A673 (cell line): ENCODE measurements around the gene ATP2B2. TPM values are rescaled to one million over a fixed set of nuclear protein-coding genes. Genes with fewer than 3 reads are reported as not detected.

ENCODE experiments used
- BruUV-seq: library from RNA; stranded (reverse); fragments of 400-500 nt; replicated peaks from 2 replicates; lab custom pipeline; 2021; lab: Mats Ljungman, UMichigan
- CTCF ChIA-PET: fragments of 300-600 bp; sonication (Branson Sonifier 250); formaldehyde crosslinking; loops from one replicate; lab custom pipeline; 2022; ENCODE audit warnings: antibody characterized with exemption; lab: Charles Lee
- POLR2A ChIA-PET: fragments of 300-600 bp; sonication (Branson Sonifier 250); formaldehyde crosslinking; loops from one replicate; lab custom pipeline; 2022; ENCODE audit warnings: antibody characterized with exemption; ENCODE audit not compliant: low non-redundant PET; lab: Charles Lee
- DNase-seq: peaks from one replicate; pipeline ENCODE4 v3.0.0-alpha.2; 2015; ENCODE audit warnings: low spot score
- H3K27ac ChIP-seq: fragments of 200-600 bp; sonication (generic); 2 replicates; pipeline ENCODE4 v1.5.1; 2016; ENCODE audit warnings: mixed run types, low read depth, mild to moderate bottlenecking, mixed read lengths, antibody characterized with exemption, low read length; ENCODE audit not compliant: poor library complexity, severe bottlenecking
- H3K27me3 ChIP-seq: fragments of 200-600 bp; sonication (generic); replicated peaks from 2 replicates; pipeline ENCODE4 v1.6.1; 2017; ENCODE audit warnings: mixed run types, low read depth, mild to moderate bottlenecking, mixed read lengths, antibody characterized with exemption, low read length; ENCODE audit not compliant: insufficient read depth, poor library complexity
- H3K36me3 ChIP-seq: fragments of 200-600 bp; sonication (generic); 2 replicates; pipeline ENCODE4 v1.6.1; 2016; ENCODE audit warnings: mixed run types, mild to moderate bottlenecking, mixed read lengths, antibody characterized with exemption, low read length; ENCODE audit not compliant: insufficient read depth, poor library complexity, severe bottlenecking
- H3K4me1 ChIP-seq: fragments of 200-600 bp; sonication (generic); 2 replicates; pipeline ENCODE4 v1.6.1; 2017; ENCODE audit warnings: mixed run types, mild to moderate bottlenecking, mixed read lengths, antibody characterized with exemption, low read length; ENCODE audit not compliant: insufficient read depth, poor library complexity, severe bottlenecking
- H3K4me3 ChIP-seq: fragments of 200-600 bp; sonication (generic); 2 replicates; pipeline ENCODE4 v1.5.1; 2016; ENCODE audit warnings: low read depth, mixed run types, mild to moderate bottlenecking, mixed read lengths, low read length; ENCODE audit not compliant: poor library complexity, severe bottlenecking
- H3K9me3 ChIP-seq: fragments of 200-600 bp; sonication (generic); 2 replicates; pipeline ENCODE4 v1.6.1; 2016; ENCODE audit warnings: mixed run types, low read depth, mild to moderate bottlenecking, mixed read lengths, antibody characterized with exemption, low read length; ENCODE audit not compliant: poor library complexity, severe bottlenecking
- EZH2 ChIP-seq: fragments of 200-600 bp; sonication (generic); IDR thresholded peaks from 2 replicates; pipeline ENCODE4 v1.6.1; 2017; ENCODE audit warnings: borderline replicate concordance, low read depth, mild to moderate bottlenecking, mixed read lengths, antibody characterized with exemption, low read length; ENCODE audit not compliant: poor library complexity, severe bottlenecking
- intact Hi-C: fragments of 100-400 bp; cut with micrococcal nuclease; formaldehyde crosslinking; loops from one replicate; pipeline ENCODE4 v1.10.0; 2022; ENCODE audit not compliant: unreplicated experiment
- total RNA-seq: library from RNA; stranded (reverse); gene quantifications from 2 replicates; pipeline ENCODE4 v1.2.3, GENCODE V29; 2021
- TF ChIP-seq, protein P1 (sequence below): fragments of 300-800, 200-600 bp; sonication (generic); conservative IDR thresholded peaks from 2 replicates; pipeline ENCODE4 v1.5.1; 2017; ENCODE audit warnings: low read depth, mild to moderate bottlenecking, antibody characterized with exemption, low read length, moderate library complexity, mixed read lengths

ATP2B2 gene
- total RNA-seq, 1 experiment from 2014 or later = 0.17 TPM

GRCh38 chr3:10333349-10333650, 172.1 kb downstream of the ATP2B2 start:
- DNase-seq = no peak
- no TSS peak for BruUV-seq
- no peak for TF ChIP-seq EZH2
- TF ChIP-seq, protein P1, sequence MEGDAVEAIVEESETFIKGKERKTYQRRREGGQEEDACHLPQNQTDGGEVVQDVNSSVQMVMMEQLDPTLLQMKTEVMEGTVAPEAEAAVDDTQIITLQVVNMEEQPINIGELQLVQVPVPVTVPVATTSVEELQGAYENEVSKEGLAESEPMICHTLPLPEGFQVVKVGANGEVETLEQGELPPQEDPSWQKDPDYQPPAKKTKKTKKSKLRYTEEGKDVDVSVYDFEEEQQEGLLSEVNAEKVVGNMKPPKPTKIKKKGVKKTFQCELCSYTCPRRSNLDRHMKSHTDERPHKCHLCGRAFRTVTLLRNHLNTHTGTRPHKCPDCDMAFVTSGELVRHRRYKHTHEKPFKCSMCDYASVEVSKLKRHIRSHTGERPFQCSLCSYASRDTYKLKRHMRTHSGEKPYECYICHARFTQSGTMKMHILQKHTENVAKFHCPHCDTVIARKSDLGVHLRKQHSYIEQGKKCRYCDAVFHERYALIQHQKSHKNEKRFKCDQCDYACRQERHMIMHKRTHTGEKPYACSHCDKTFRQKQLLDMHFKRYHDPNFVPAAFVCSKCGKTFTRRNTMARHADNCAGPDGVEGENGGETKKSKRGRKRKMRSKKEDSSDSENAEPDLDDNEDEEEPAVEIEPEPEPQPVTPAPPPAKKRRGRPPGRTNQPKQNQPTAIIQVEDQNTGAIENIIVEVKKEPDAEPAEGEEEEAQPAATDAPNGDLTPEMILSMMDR = no peak
- intact Hi-C loops = no loop called here
- CTCF ChIA-PET = no interaction called here
- H3K9me3 ChIP-seq = no peaks in the 10 kb centered on the region
- H3K27ac ChIP-seq = no peak overlapping the region
- no peaks in the 10 kb centered on the region for H3K4me1 ChIP-seq
- no peak overlapping the region for H3K4me3 ChIP-seq
- POLR2A ChIA-PET = no interaction called here
- no peaks in the 10 kb centered on the region for H3K36me3 ChIP-seq
- peaks cover 40% of the 10 kb centered on the region for H3K27me3 ChIP-seq

DNA sequence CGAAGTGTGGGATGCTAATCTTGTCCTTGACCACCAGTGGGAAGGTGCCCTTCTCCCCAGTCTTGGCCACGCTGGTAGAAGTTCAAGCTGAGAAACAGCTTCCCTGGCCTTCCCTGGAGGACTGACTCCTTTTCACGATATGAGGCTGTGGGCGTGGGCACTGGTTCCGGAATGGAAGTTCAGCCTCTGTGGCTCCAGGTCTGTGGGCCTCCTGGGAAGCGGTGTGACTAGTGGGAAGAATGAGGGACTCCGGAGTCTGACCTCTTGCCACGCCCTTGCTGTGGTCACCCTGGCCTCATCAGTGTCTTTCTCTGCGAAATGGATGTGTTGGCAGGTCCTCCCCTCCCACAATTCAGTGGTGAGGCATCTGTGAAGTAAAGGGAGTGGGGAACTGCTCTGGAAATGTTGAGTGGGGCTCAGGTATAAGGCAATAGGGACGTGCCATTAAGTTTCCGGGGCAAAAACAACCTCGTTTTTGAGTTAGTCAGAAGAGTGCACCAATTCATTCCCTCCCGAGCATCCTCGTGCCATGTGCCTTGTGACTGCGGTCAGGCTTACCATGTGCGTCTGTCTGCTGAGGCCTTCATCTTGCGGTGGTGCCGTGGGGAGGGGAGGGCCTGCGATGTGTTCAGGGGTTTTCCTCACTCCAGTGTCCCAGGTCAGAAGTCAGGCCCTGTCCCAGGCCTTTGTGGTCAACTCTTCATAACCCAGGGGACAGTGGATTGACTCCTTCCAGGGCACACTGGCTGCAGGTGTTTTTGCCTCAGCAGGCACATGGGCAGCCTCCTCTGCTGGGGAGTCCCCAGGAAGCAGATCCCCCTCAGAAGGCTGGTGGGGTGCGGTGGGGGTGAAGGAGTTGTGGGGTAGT, 172.7 kb downstream of the ATP2B2 start:
- ChIA-PET CTCF (no interaction called here), POLR2A (no interaction called here)
- Histone ChIP-seq H3K4me1 (no peaks in the 10 kb centered on the region), H3K27ac (no peak overlapping the region), H3K4me3 (no peak overlapping the region), H3K27me3 (peaks cover 46% of the 10 kb centered on the region), H3K9me3 (no peaks in the 10 kb centered on the region), H3K36me3 (no peaks in the 10 kb centered on the region)
- BruUV-seq = no TSS peak
- TF ChIP-seq, protein P1 = no peak
- TF ChIP-seq EZH2 = no peak
- no peak for DNase-seq
- intact Hi-C loops = no loop called here

GRCh38 chr3:10331320-10331719, 174.1 kb downstream of the ATP2B2 start:
- no peak for TF ChIP-seq EZH2
- TF ChIP-seq, protein P1 = no peak
- no peaks in the 10 kb centered on the region for H3K4me1 ChIP-seq
- ChIA-PET POLR2A (interaction anchor here (0.7 kb wide), 1 partner anchor 1508 kb away, joined by 6 read pairs; no protein-coding TSS in a partner anchor), CTCF (no interaction called here)
- no peak for DNase-seq
- BruUV-seq = no TSS peak
- H3K27ac ChIP-seq = no peak overlapping the region
- H3K27me3 ChIP-seq = peaks cover 60% of the 10 kb centered on the region
- no peaks in the 10 kb centered on the region for H3K9me3 ChIP-seq
- no peaks in the 10 kb centered on the region for H3K36me3 ChIP-seq
- intact Hi-C loops = no loop called here
- no peak overlapping the region for H3K4me3 ChIP-seq
